NCI-H2107 (cell line): ENCODE data around the gene PCGF3.
A peak's percentile ranks its signal among the peaks of the same experiment; 100 is the strongest.
"Not testable (repeated sequence)": the region's sequence is repeated elsewhere in the genome, so short reads cannot be mapped to it uniquely, and the experiment has no call there.

Experiments used
- DNase-seq: peaks from one replicate; lab custom pipeline; 2025; lab: John Stamatoyannopoulos, UW

The PCGF3 gene

DNA sequence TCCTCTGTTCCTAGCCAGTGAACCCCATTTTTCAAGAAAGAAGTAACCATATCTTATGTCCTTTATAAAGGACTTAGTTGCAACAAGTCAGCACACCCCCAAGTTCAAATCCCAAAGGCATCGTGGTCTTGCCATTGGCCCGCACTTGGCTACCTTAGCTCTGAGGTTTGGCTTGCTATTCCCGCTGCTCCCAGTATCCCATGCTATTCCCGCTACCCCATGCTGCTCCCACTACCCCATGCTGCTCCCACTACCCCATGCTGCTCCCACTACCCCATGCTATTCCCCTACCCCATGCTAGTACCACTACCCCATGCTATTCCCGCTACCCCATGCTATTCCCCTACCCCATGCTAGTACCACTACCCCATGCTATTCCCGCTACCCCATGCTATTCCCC, 37.4 kb upstream of the PCGF3 start:
- DNase-seq = not testable (repeated sequence)

DNA sequence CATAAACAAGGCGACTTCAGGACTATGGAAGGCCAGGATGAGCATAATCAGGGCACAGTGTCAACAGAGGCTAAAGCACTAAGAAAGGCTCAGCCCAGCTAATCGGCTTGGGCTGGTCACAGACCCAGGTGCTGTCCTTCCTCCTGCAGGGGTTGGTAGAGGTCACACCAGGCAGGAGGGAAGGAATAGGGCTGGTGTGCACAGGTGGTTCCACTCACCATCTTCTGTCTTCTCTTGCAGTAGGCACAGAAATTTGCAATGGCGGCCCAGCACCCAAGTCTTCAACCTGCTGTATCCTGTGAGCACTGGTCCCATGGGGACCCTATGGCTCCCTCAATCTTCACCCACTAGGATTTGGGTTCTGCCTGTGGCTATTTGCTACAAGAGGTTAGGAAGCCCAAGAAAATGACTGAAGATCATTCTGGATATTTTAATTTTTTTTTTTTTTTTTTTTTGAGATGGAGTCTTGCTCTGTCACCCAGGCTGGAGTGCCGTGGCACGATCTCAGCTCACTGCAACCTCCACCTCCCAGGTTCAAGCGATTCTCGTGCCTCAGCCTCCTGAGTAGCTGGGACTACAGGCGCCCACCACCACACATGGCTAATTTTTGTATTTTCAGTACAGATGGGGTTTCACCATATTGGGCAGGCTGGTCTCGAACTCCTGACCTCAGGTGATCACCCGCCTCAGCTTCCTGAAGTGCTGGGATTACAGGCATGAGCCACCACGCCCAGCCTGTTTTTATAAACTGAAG, 35.6 kb upstream of the PCGF3 start:
- not testable (repeated sequence) for DNase-seq

DNA sequence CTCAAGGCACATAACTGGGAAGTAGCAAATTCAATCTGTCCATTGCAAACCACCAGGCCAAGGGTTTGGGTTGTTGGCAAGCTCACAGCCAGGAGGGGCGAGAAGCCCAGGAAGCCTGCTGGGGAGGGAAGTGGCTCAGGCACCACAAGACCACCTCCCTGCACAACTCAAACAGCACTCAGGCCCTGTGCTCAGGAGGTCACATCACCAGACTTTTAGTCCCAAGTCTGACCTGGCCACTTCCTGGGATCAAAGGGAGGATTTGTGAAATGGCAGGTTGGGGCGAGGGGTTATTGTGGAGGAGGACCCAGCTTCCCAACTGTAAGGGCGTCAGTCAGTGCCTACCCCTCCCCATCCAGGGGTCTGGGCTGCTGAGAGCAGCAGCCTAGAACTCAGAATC, 33.9 kb upstream of the PCGF3 start:
- DNase-seq = no peak

DNA sequence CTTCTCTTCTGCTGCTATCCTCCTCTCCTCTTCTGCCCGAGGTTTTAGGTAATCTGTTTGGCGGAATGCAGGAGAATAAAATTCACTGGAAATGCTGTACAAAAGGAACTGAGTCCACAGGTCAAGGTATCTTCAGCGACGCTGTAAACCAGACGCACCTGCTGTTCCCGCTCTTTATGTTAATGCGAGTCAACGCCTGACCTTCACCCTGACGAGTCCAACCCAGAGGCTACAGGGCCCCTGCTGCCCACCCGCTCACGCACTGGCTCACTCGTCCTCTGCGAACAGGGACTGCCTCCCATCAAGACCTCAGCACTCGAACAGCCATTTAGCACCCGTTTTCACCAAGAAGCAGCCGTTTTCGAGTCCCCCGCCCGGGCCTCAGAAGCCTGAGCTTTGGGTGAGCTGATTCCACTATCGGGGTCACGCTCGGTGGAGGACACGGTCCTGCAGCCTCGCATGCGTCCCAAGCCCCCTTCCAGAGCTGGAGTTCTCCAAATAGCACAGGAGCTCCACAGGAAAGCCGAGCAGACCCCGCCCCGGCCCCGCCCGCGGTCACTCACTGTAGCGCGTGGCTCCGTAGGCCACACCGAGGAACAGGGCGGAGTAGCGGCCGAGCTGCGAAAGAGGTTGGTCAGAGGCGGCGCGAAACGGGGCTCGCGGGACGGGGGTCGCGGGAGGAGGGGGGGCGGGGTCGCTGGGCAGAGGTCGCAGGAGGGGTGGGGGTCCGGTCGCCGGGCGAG, 32.1 kb upstream of the PCGF3 start:
- DNase-seq = no peak

DNA sequence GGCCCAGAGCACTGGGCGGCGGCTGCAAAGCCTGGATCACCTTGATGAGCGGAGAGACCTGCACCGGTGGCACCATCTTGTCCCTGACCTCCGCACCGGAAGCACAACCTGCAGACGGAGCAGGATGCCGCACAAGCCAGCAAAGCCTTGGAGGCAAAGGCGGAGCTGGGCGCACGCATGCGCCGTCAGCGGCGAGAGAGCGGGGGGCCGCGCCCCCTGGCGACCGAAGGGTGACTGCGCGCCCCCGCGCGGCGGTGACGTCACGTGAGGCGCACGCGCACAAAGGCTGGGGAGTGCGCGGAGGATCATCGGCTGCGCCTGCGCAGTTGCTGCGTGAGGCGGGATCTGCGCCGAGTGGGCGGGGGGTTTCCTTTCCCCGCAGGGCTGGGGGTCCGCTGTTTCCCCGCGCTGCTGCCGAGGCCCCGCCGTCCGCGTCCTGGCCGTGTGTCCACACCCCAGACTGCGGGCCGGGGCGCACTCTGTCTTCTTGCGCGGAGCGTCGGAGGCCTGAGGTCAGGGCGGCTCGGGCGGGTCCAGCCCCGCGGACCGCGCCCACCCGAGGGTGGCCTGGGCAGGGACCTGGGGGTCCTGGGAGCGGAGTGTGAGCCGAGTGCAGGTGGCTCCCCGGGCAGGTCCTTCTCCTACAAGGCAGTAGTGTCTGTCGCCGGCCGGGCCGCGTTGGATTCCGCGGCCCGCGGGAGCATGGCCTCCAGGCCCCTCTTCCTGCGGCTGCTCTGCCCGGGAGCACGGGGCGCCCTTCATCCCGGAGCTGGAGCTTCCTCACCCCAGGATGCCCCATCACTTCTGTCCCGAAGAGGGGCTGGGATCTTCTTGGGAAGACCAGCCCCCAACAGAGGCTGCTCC, 31.2 kb upstream of the PCGF3 start, which contains the start of the genes ATP5ME and MYL5:
TSS of gene ATP5ME (minus strand) at position 105 of the 864 bp plus-strand sequence. CDS start at position 76, 29 bp downstream.
TSS of gene MYL5 (plus strand) at position 371 of the 864 bp plus-strand sequence. CDS start 3,485 bp downstream, outside the sequence.
- DNase-seq = peak; percentile 83

DNA sequence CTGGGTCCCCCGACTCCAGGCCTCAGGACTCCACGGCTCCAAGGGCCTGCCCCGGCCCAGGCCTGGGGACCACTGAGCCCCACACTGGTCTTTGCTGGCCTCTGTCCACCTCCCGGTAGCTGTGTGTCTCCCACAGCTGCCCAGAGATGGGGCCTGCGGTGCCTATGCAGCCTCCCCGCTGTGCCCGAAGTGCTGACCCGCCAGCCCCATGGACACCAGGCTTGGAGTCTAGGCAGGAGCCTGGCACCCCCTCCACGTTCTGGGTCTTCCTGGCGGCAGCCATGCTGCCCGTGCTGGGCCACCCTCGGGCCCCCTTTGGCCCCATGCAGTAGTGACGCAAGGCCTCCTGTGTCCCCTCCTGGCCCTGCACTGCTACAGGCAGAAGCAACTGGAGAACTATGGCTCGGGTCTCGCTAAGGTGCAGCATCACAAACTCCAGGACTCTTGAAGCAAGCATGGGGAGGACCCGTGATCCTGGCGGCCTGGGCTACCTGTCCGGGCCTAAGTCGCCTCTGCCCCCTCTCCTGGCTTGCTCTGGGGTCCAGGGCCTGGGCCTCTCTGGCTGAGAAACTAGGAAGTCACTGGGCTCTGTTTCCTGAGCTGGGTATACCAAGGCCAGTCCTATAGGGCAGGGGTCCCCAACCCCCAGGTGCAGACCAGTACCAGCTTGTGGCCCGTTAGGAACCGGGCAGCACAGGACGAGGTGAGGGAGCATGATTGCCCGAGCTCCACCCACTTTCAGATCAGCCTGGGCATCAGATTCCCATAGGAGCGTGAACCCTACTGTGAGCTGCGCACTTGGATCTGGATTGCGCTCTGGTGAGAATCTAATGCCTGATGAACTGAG, 30.4 kb upstream of the PCGF3 start:
- DNase-seq = no peak

DNA sequence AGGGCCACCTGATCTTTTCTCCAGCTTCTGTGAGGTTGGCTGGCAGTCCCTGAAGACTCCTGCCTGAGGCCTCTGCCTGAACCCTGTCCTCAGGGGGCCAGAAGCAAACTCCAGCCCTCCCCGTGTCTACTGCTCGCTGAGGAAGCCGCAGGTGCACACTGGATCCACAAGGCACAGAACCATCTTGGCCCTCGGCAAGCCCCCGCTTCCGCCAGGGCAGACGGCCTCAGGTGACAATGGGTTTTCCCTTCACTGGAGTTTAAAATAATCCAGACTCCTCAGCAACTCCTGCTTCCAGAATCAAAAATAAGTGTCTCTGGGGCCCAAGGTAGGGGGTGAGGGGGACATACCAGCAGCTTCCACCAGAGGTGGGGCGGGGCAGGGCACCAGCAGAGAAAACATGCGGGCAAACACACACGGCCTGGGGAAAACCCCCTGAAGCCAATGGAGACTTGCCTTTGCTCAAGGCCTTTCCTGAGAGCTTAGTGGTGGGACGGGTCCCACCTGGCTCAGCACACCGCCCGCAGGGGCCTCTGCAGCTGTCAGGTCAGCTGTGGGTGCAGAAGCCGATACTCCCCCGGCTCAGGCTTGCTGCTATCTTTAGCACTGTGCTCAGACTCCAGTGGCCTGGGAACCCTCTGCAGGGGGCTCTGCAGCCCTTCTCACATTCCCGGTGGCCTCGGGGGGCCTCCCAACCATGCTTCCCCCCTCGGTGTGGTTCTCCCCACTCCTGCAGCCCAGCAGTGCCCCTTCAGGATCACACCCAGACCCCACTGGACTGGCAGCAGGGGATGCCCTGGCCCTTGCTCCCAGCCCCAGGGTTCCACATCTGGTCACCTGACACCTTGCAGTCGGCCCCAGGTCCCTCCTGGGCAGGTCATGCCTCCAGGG, 29.4 kb upstream of the PCGF3 start:
- no peak for DNase-seq

DNA sequence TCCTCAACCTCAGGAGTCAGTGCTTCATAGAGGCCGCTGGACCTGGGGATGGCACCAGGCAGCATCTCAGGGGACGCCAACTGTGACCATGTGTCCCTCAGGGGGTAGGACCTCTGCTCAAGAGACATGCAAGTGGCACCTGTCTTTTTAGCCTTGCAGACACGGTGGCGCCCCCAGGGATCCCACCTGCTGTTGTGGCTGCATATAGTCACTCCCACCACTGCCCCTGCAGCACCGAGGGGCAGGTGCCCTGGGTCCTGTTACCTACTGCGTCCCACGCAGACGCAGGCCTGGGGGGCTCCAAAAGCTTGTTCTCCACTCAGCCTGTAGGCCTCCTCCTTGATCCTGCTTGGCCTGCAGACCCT, 28.8 kb upstream of the PCGF3 start:
- no peak for DNase-seq

DNA sequence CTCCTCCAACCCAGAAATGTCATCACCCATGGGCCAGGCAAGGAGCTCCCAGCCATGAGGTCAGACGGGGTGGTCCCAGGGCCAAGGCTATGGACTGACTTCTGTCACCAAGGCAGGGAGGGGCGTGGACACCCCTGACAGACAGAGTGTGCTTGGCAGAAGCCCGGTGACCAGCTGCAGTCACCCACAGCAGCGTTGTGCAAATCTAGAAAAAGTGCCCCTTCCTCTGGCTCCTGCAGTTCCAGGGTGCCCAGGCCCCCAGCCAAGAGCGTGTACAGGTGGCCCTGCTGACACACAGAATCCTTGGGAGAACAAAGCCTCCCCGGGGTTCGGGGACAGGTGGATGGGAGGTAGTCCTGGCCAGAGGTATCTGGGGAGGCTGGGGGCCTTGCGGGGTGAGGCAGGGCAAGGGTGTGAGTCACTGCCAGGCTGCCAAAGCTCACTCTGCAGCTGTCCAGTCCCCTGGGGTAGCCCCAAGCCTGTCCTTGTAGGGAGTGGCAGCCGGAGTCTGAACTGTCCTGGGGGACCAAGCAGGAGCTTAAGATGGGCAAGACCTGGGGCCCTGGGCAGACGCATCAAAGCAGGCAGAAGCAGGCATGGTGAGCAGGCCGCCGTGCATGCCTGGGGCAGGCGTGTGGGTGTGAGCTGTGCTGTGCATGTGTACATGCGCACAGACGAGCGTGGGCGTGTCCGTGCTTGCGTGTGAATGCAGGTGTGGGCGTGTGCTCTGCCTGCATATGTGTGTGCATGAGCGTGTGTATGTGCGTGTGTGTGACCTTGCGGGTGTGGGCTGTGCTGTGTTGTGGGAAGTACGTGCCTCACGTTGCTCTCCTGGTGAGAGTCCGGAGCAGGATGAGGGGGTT, 28.0 kb upstream of the PCGF3 start:
- DNase-seq = no peak

DNA sequence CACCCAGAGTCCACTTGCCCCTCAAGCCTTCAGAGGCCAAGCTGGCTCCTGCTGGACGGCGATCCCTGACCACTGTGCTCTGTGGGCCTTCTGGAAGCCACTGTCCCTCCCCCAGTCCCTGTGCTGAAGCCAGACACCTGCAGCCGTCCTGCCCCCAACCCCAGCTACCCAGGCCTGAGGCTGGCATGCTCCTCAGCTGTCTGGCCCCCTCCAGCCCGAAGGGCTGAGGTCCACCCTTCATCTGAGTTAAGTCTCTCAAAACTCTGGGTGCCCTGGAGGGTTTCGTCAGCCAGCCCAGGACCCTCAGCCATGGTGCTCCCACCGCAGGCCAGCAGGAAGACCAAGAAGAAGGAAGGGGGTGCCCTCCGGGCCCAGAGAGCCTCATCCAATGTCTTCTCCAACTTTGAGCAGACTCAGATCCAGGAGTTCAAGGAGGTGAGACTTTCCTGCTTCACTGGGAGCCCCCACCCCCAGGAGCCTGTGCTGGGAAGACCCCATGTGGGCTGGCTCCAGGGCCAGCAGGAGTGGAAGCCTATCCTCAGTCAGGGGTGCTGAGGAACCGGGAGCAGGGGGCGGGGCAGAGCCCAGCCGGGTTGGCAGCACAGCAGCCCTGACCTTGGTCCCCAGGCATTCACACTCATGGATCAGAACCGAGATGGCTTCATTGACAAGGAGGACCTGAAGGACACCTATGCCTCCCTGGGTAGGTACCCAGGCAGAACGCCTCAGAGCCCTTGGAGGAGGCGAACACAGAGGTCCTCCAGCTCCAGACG, 27.1 kb upstream of the PCGF3 start:
- DNase-seq = no peak

DNA sequence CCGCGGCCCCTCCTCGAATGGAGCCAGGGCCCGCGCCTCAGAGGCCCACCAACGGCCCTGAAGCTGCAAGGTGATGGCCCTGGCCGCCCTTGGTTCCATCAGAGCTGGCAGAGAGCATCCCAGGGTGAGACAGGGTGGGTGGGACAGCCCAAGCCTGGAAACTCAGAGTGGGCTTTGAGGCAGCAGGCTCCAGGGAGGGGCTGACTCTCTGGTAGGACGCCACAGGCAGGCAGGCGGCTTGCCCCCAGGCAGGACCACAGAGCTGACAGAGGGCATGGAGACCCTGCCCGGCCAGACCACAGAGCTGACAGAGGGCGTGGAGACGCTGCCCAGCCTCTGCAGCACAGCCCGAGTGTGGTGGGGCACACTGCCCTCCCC, 26.5 kb upstream of the PCGF3 start:
- no peak for DNase-seq

DNA sequence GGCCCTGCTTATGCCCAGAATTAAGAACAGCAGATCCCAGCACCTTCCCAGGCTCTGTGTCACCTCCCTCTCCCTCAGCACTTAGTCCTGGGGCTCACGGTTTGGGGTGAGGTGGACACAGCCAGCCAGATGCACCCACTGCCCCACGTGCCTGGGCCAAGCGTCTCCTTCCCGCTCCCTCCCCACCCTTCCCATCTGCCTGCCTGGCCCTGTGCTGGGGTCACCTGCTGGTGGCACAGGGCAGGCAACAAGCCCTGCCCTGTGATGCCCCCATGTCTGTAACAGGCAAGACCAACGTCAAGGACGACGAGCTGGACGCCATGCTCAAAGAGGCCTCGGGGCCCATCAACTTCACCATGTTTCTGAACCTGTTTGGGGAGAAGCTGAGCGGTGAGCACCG, 26.0 kb upstream of the PCGF3 start:
- no peak for DNase-seq

DNA sequence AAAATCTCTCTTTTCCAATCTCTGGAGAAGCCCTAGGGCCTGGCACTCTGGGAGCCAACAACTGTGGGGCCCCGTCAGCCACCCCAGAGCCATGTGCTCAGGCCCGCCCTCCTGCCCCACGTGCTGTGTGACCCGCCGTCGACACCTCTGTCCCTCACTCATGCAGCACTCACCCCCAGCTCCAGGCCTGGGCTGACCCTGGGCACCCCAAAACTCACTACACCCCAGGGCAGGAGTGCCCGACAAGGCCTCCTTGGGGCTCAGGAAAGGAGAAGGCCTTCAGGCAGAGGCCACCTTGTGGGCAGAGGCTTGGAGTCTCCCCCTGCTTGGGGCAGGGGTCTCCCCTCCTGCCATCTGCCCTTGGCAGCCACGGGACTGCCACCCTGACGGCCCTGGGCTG, 25.5 kb upstream of the PCGF3 start:
- DNase-seq = no peak

DNA sequence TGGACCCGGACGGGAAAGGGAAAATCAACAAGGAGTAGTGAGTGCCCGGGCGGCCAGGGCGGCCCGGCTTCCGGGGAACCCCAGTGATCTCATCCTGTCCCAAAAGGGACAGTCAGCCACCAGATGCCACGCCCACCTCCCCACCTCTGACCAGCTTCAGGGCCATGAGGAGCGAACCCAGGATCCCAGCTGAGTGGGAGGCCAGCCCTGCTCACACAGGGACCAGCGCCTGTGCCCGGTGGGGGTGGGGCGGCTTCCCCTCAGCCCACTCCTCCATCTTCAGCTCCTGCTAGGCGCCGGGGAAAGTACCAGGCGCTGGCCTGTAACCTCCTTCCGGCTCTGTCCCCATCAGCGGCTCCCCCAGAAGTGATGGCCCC, 25.1 kb upstream of the PCGF3 start:
- no peak for DNase-seq

DNA sequence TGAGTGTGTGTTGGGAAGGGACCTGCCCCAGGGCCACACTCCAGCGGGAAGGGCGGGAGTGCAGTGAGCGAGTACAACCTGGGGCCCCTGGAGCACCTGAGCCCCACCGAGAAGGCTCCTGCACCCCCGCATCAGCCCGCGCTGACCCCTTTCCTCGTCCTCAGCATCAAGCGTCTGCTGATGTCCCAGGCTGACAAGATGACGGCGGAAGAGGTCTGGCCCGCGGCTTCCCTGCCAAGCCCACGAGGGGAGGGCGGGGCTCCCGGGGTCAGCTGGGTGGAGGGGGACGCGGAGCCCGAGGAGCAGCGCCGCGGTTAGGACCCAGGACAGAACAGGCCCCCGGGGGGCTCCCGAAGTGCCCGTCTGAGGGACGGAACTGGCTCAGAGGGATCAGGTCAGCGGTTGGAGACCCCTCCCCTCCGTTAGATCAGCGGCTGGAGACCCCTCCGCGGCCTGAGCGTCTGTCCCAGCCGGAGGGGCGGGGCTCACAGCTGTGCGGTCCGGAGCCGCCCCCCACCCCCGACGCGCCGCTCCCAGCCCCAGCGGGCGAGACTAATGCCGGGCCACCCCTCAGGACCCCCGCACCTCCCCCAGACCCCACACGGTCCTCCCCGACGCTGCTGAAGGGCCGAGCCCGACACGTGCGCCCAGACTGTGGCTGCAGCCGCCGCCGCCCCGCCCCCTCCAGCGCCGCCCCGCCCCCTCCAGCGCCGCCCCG, 24.5 kb upstream of the PCGF3 start:
- no peak for DNase-seq

DNA sequence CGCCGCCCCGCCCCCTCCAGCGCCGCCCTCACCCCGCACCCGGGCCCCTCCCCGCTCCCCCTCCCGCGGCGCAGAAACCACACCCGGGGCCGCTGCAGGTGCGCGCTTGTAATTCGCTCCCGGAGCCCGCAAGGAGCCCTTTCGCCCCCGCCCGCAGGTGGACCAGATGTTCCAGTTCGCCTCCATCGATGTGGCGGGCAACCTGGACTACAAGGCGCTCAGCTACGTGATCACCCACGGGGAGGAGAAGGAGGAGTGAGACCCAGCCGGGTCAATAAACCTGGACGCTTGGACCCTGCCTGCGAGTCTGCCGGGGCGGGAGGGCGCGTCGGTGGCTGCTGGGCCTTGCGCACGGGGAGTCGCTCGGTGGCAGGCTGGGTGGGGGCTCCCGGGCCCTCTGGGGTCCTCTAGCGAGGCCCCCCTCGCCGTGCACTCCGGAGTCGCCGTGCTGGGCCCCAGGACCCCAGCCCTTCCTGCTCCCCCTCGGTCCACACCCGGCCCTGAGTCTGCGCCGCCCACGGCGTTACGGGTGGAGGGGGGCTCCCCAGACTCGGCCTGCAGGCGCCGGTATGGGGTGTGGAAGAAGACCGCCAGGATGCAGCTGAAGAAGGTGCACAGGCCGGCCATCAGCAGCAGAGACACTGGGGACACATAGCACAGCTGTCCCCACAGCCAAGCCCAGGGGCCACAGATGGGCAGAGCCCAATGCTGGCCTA, 23.7 kb upstream of the PCGF3 start:
- DNase-seq = peak; percentile 31

DNA sequence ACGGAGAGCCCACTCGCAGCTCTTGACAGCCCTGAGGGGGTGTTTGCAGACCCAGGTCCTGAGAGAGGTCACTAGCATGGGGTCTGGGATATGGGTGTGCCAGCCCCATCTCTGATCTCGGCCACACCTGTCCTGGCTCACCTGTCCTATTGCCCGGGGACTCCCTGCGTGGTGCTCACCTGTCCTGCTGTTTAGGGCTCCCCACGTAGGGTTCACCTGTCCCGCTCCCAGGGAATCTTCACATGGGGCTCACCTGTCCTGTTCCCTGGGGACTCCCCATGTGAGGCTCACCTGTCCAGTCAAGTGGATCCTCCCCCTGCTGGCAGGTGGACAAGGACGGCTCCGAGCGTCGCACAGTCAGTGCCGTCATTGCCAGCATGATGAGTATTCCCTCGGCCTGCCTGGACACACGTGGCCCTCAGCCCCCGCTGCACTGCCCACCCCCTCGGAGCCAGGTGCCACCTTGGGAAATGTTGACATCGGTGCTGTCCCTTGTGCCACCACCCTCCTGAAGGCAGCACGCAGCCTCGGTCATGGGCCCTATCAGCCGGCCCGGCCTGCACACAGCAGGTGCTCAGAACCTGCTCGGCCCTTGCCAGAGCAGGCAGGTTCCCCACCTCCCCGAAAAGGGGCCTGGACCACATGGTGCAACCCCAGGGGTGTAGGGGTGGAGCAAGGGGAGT, 23.0 kb upstream of the PCGF3 start:
- no peak for DNase-seq
